ENCODE results near the gene SLC11A2.

GRCh38 chr12:51020448-51021182 is 5.6 kb downstream of the SLC11A2 start:
- TF ChIP-seq CTCF (IDR thresholded peaks at IDR 0.05; ENCODE audit: poor library complexity) (no peak), EZH2 (IDR thresholded peaks at IDR 0.05; ENCODE audit: borderline replicate concordance) (no peak), EZH2phosphoT487 (IDR thresholded peaks at IDR 0.05; ENCODE audit: low read depth, severe bottlenecking, unreplicated experiment) (no peak)
